Measurements from ENCODE around the gene CDK2AP2. TPM values are rescaled to one million over a fixed set of nuclear protein-coding genes. Genes with fewer than 3 reads are reported as not detected.
"Not testable (repeated sequence)": the region's sequence is repeated elsewhere in the genome, so short reads cannot be mapped to it uniquely, and the experiment has no call there.

Gene CDK2AP2
- total RNA-seq, 1 donor from 2014 or later, result 17.3 TPM

DNA sequence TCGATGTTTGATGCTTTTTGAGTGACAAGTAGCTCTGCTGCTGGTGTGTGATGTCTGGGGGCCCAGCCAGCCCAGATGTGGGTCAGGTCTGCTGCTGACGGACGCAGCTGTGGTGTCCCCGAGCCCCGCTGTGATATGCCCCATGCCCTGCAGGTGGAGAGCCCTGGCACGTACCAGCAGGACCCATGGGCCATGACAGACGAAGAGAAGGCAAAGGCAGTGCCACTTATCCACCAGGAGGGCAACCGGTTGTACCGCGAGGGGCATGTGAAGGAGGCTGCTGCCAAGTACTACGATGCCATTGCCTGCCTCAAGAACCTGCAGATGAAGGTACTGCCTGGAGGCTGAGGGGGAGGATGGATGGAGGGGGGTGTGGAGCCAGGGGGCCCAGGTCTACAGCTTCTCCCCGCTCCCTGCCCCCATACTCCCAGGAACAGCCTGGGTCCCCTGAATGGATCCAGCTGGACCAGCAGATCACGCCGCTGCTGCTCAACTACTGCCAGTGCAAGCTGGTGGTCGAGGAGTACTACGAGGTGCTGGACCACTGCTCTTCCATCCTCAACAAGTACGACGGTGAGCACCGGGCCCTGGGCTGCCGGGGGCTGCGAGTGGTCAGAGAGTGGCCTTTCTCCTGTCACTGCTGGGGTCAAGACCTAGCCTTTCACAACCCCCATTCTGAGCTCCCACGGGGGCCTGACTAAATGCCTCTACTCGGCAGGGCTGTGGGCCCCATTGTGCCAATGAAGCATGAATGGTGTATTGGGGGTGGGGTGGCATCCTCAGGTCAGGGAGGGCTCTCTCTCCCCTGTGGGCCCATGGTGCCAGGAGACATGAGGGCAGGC, 17.9 kb downstream of the CDK2AP2 start:
- DNase-seq (ENCODE audit: low spot score), result no peak

DNA sequence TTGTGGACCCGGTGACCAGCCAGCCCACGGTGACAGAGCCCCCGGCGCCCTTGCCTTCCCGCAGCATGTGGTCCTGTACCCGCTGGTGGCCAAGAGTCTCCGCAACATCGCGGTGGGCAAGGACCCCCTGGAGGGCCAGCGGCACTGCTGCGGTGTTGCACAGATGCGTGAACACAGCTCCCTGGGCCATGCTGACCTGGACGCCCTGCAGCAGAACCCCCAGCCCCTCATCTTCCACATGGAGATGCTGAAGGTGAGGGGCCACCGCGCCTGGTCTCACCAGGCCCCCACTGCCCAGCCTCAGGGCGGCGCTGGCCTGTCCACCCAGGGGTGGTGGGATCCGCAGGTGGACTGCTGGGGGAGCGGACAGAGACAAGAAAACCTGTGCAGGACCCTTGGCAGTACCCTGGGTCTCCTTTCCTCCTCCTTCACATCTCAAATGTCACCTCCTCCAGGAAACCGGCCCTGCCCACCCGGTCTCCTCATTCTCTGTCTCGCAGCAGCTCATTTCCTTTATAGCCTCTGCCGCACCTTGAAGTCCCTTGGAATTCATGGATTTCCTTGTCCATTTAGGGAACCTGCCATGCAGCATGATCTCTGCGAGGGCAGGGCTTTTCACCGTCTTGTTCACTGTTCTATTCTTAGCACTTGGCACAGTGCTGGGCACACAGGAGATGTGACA, 18.6 kb downstream of the CDK2AP2 start:
- no peak for DNase-seq (ENCODE audit: low spot score)

- DNase-seq (ENCODE audit: low spot score), result no peak
Observed at GRCh38 chr11:67486481-67487195, 21.3 kb downstream of the CDK2AP2 start.

- not testable (repeated sequence) for DNase-seq (ENCODE audit: low spot score)
Observed at GRCh38 chr11:67485873-67486361, 22.0 kb downstream of the CDK2AP2 start.

DNA sequence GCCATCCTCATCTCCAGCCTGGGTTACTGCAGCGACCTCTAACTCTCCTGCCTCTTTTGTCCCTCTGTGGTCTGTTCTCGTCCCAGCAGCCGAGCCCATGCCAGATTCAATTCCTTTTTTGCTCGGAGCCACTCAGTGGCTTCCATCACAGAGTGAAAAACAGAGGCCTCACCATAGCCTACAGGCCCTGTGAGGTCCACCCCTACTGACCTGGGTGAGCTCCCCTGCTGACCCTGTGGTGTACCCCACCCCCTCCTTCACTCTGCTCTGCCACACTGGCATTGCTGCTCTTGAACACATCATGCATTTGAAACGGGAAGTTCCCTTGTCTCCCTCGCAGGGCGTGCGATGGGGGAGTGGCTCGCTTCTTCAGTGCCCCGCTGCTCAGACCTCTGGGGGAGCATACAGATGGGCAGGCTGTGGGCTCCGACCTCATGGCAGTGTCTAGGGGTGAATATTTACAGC, 23.1 kb downstream of the CDK2AP2 start:
- DNase-seq (ENCODE audit: low spot score), result no peak

DNA sequence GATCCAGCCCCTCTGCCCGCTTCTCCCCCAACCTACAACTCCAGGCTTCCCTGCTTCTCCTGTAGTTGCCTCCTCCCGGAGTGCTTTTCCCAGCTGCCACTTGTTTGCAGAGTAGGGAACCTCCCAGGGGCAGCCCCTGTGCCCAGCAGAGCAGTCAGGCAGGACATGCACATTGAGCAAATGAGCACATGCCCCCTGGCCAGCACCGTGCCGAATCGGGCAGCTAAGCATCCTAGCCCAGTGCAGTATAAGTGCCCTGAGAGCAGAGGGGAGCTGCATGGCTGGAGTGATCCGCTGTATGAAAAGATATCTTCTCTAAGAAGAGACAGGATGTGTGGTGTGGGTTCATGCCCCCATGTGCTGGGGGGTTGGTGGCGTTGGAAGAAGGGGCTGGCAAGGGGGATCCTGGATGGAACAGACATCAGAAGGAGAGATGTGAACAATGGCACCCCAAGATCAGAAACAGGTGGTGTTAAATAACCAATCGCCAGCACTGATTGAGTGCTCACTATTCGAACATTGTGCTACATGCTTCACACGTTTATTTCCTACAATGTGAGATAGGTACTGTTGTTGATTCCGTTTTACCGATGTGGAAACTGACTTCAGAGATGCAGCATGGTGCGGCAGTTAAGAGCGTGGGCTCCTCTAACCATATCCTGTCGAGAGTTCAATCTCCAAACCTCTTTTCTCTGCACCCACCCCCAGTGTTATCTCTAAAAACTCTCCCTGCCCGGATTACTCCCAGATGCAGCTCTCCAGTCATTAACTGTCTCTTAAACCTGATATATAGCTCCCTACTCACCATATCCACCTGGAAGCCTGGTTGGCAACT, 23.9 kb downstream of the CDK2AP2 start:
- DNase-seq (ENCODE audit: low spot score), result no peak

DNA sequence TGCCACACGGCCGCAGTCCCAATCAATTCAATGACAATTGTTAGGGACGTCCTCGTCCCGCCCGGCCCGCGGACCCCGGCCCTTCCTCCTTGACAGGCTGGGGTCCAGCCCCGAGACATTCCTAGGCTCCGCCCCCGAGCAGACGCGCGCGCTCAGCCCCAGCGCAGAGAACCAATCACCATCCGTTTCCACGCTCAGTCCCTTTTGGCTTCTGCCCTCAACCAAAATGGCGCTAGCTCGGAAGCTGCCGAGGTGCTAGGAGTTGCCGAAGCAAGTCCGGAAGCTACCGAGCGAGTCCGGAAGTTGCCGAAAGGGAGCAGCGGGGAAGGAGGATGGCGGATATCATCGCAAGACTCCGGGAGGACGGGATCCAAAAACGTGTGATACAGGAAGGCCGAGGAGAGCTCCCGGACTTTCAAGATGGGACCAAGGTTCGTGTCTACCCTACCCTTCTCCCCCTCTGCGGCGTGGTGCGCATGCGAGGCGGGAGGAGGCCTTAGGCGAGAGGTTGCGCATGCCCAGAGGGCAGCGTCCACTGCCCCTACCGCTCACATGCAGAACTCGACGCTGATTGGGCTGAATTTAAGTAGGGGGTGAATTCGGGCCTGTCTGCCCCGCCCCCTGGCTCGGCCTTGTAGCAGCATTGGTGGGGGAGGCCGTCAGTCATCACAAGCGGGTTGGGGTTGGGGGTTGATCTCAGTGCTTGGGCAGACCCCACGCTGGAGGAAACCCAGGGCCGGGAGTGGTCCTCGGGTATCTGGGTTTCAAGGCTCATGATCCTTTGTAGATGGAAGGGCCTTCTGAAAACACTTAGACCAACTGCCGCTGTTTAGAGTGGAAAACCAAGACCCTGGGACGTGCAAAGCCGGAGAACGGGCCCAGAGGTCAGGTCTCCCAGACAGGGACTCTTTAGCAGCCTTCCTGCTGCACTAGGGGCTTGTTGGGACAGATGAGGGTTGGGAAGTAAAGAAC, 24.8 kb downstream of the CDK2AP2 start, which contains the start of gene AIP:
TSS of gene AIP (plus strand) at position 200 of the 972 bp plus-strand sequence. CDS start at position 333, 133 bp downstream.
- DNase-seq (ENCODE audit: low spot score), result peak; percentile 100

DNA sequence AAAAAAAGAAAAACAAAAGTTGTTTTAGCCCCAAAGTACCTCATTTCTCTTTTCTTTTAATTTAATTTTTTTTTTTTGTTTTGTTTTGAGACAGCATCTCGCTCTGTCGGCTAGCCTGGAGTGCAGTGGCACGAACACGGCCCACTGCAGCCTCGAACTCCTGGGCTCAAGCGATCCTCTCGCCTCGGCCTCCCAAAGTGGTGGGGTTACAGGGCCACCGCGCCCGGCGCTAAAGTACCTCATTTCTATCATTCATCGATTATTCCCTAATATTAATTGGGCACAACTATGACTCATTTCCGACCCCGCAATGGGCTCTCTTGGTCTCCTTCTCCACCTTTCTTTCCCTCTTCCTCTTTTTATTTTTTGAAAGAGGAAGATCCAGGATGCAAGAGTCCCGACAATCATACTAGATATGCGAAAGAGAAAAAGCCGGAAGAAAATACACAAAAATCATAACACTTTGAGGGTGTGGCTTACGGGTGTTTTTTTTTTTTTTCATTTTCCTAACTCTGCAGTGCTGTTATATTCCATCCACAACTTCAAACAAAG, 25.6 kb downstream of the CDK2AP2 start:
- DNase-seq (ENCODE audit: low spot score), result no peak

DNA sequence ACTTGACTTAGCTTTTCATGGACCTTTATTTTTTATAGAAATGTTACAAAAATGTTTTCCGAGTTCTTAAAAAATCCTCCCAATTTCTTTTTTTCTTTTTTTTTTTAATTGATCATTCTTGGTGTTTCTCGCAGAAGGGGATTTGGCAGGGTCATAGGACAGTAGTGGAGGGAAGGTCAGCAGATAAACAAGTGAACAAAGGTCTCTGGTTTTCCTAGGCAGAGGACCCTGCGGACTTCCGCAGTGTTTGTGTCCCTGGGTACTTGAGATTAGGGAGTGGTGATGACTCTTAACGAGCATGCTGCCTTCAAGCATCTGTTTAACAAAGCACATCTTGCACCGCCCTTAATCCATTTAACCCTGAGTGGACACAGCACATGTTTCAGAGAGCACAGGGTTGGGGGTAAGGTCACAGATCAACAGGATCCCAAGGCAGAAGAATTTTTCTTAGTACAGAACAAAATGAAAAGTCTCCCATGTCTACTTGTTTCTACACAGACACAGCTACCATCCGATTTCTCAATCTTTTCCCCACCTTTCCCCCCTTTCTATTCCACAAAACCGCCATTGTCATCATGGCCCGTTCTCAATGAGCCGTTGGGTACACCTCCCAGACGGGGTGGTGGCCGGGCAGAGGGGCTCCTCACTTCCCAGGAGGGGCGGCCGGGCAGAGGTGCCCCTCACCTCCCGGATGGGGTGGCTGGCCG, 30.5 kb downstream of the CDK2AP2 start:
- DNase-seq (ENCODE audit: low spot score), result not testable (repeated sequence)

DNA sequence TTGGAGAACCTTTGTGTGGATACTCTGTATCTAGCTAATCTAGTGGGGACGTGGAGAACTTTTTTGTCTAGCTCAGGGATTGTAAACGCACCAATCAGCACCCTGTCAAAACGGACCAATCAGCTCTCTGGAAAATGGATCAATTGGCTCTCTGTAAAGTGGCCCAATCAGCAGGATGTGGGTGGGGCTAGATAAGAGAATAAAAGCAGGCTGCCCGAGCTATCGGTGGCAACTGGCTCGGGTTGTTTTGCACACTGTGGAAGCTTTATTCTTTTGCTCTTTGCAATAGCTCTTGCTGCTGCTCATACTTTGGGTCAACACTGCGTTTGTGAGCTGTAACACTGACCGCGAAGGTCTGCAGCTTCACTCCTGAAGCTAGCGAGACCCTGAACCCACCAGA, 31.3 kb downstream of the CDK2AP2 start:
- not testable (repeated sequence) for DNase-seq (ENCODE audit: low spot score)

GRCh38 chr11:67472882-67473281, 35.1 kb downstream of the CDK2AP2 start:
- DNase-seq (ENCODE audit: low spot score), result no peak

GRCh38 chr11:67470337-67471002, 37.5 kb downstream of the CDK2AP2 start:
- DNase-seq (ENCODE audit: low spot score), result no peak

- DNase-seq (ENCODE audit: low spot score), result no peak
Observed at GRCh38 chr11:67469508-67469811, 38.5 kb downstream of the CDK2AP2 start.

GRCh38 chr11:67468759-67469507, 39.0 kb downstream of the CDK2AP2 start, which contains the start of gene TMEM134:
Gene TMEM134, minus strand, starts transcription at chr11:67469251. Its CDS starts 59 bp downstream, at chr11:67469192.
- DNase-seq (ENCODE audit: low spot score), result peak; percentile 93

DNA sequence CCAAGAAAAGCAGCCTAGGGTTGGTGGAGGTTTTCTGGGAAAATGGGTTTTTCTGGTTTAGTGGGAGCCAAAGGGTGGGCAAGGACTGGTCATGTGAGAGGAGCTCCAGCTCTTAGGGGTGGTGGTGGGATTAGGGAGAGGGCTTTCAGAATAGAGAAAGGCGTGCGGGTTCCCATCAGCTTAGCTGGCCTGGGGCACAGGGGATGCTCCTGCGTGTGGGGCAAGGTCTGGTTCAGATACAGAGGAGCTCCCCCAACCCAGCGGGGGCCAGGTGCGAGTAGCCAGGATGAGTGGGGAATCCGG, 39.6 kb downstream of the CDK2AP2 start:
- no peak for DNase-seq (ENCODE audit: low spot score)

GRCh38 chr11:67468056-67468455, 39.9 kb downstream of the CDK2AP2 start:
- DNase-seq (ENCODE audit: low spot score), result no peak

GRCh38 chr11:67466962-67467771, 40.8 kb downstream of the CDK2AP2 start:
- DNase-seq (ENCODE audit: low spot score), result no peak

All from umbilical cord (tissue), 2 donors.